ENCODE measurements around the gene CEACAM16.
"Not testable (repeated sequence)": the region's sequence is repeated elsewhere in the genome, so short reads cannot be mapped to it uniquely, and the experiment has no call there.

The CEACAM16 gene

GRCh38 chr19:44662691-44663385 is 36.1 kb upstream of the CEACAM16 start:
- Histone ChIP-seq H3K4me3 (ENCODE audit: low read length in 2 of 2) (no peak overlapping the region), H3K27me3 (ENCODE audit: control insufficient read depth in 2 of 2, insufficient read depth in 2 of 2, low read length in 2 of 2) (no peaks in the 10 kb centered on the region), H3K36me3 (ENCODE audit: control insufficient read depth in 2 of 2, insufficient read depth in 2 of 2, low read length in 2 of 2) (peaks cover 34% of the 10 kb centered on the region in 2 donors), H3K27ac (ENCODE audit: low read depth in 2 of 2, low read length in 2 of 2) (no peak overlapping the region), H3K4me1 (ENCODE audit: control insufficient read depth in 2 of 2, insufficient read depth in 2 of 2, low read length in 2 of 2) (no peaks in the 10 kb centered on the region), H3K9me3 (ENCODE audit: control insufficient read depth in 2 of 2, low read length in 2 of 2) (no peaks in the 10 kb centered on the region), H3K9ac (ENCODE audit: low read depth in 1 of 2, low read length in 2 of 2) (no peak overlapping the region)

GRCh38 chr19:44663996-44664395 is 35.0 kb upstream of the CEACAM16 start:
- peaks cover 29 to 34% of the 10 kb centered on the region in 2 donors for H3K36me3 ChIP-seq (ENCODE audit: control insufficient read depth in 2 of 2, insufficient read depth in 2 of 2, low read length in 2 of 2)
- no peak overlapping the region for H3K27ac ChIP-seq (ENCODE audit: low read depth in 2 of 2, low read length in 2 of 2)
- H3K4me1 ChIP-seq (ENCODE audit: control insufficient read depth in 2 of 2, insufficient read depth in 2 of 2, low read length in 2 of 2), result no peaks in the 10 kb centered on the region

GRCh38 chr19:44664976-44665375 is 34.0 kb upstream of the CEACAM16 start:
- H3K4me3 ChIP-seq (ENCODE audit: low read length in 2 of 2), result no peak overlapping the region
- peaks cover 23 to 30% of the 10 kb centered on the region in 2 donors for H3K36me3 ChIP-seq (ENCODE audit: control insufficient read depth in 2 of 2, insufficient read depth in 2 of 2, low read length in 2 of 2)
- no peaks in the 10 kb centered on the region for H3K9me3 ChIP-seq (ENCODE audit: control insufficient read depth in 2 of 2, low read length in 2 of 2)
- H3K27me3 ChIP-seq (ENCODE audit: control insufficient read depth in 2 of 2, insufficient read depth in 2 of 2, low read length in 2 of 2), result no peaks in the 10 kb centered on the region
- H3K9ac ChIP-seq (ENCODE audit: low read depth in 1 of 2, low read length in 2 of 2), result no peak overlapping the region
- H3K4me1 ChIP-seq (ENCODE audit: control insufficient read depth in 2 of 2, insufficient read depth in 2 of 2, low read length in 2 of 2), result no peaks in the 10 kb centered on the region
- H3K27ac ChIP-seq (ENCODE audit: low read depth in 2 of 2, low read length in 2 of 2), result no peak overlapping the region

More at GRCh38 chr19:44663996-44664395, 35.0 kb upstream of the CEACAM16 start:
- Histone ChIP-seq H3K9ac (ENCODE audit: low read depth in 1 of 2, low read length in 2 of 2) (no peak overlapping the region), H3K9me3 (ENCODE audit: control insufficient read depth in 2 of 2, low read length in 2 of 2) (no peaks in the 10 kb centered on the region), H3K27me3 (ENCODE audit: control insufficient read depth in 2 of 2, insufficient read depth in 2 of 2, low read length in 2 of 2) (no peaks in the 10 kb centered on the region), H3K4me3 (ENCODE audit: low read length in 2 of 2) (no peak overlapping the region)

- no peak overlapping the region for H3K9ac ChIP-seq (ENCODE audit: low read depth in 1 of 2, low read length in 2 of 2)
- no peaks in the 10 kb centered on the region for H3K4me1 ChIP-seq (ENCODE audit: control insufficient read depth in 2 of 2, insufficient read depth in 2 of 2, low read length in 2 of 2)
- H3K27ac ChIP-seq (ENCODE audit: low read depth in 2 of 2, low read length in 2 of 2), result no peak overlapping the region
- no peaks in the 10 kb centered on the region for H3K27me3 ChIP-seq (ENCODE audit: control insufficient read depth in 2 of 2, insufficient read depth in 2 of 2, low read length in 2 of 2)
- no peak overlapping the region for H3K4me3 ChIP-seq (ENCODE audit: low read length in 2 of 2)
- peaks cover 10 to 16% of the 10 kb centered on the region in 2 donors for H3K36me3 ChIP-seq (ENCODE audit: control insufficient read depth in 2 of 2, insufficient read depth in 2 of 2, low read length in 2 of 2)
- no peaks in the 10 kb centered on the region for H3K9me3 ChIP-seq (ENCODE audit: control insufficient read depth in 2 of 2, low read length in 2 of 2)
These were observed 31.9 kb upstream of the CEACAM16 start for GRCh38 chr19:44666852-44667556.

GRCh38 chr19:44668985-44669764 is 29.8 kb upstream of the CEACAM16 start:
- H3K9me3 ChIP-seq (ENCODE audit: control insufficient read depth in 2 of 2, low read length in 2 of 2), result no peaks in the 10 kb centered on the region
- H3K4me1 ChIP-seq (ENCODE audit: control insufficient read depth in 2 of 2, insufficient read depth in 2 of 2, low read length in 2 of 2), result no peaks in the 10 kb centered on the region
- no peak overlapping the region for H3K4me3 ChIP-seq (ENCODE audit: low read length in 2 of 2)
- H3K27ac ChIP-seq (ENCODE audit: low read depth in 2 of 2, low read length in 2 of 2), result no peak overlapping the region
- H3K36me3 ChIP-seq (ENCODE audit: control insufficient read depth in 2 of 2, insufficient read depth in 2 of 2, low read length in 2 of 2), result no peaks in the 10 kb centered on the region
- H3K27me3 ChIP-seq (ENCODE audit: control insufficient read depth in 2 of 2, insufficient read depth in 2 of 2, low read length in 2 of 2), result no peaks in the 10 kb centered on the region
- H3K9ac ChIP-seq (ENCODE audit: low read depth in 1 of 2, low read length in 2 of 2), result no peak overlapping the region

- not testable (repeated sequence) for H3K4me1 ChIP-seq (ENCODE audit: control insufficient read depth in 2 of 2, insufficient read depth in 2 of 2, low read length in 2 of 2); H3K36me3 ChIP-seq (ENCODE audit: control insufficient read depth in 2 of 2, insufficient read depth in 2 of 2, low read length in 2 of 2); H3K9me3 ChIP-seq (ENCODE audit: control insufficient read depth in 2 of 2, low read length in 2 of 2); H3K9ac ChIP-seq (ENCODE audit: low read depth in 1 of 2, low read length in 2 of 2); H3K27ac ChIP-seq (ENCODE audit: low read depth in 2 of 2, low read length in 2 of 2); H3K27me3 ChIP-seq (ENCODE audit: control insufficient read depth in 2 of 2, insufficient read depth in 2 of 2, low read length in 2 of 2); H3K4me3 ChIP-seq (ENCODE audit: low read length in 2 of 2)
These were observed 28.9 kb upstream of the CEACAM16 start for GRCh38 chr19:44670027-44670426.

- Histone ChIP-seq H3K9ac (ENCODE audit: low read depth in 1 of 2, low read length in 2 of 2) (no peak within 1 kb of the TSS), H3K36me3 (ENCODE audit: control insufficient read depth in 2 of 2, insufficient read depth in 2 of 2, low read length in 2 of 2) (no peaks in the 10 kb centered on the region), H3K4me1 (ENCODE audit: control insufficient read depth in 2 of 2, insufficient read depth in 2 of 2, low read length in 2 of 2) (no peaks in the 10 kb centered on the region), H3K9me3 (ENCODE audit: control insufficient read depth in 2 of 2, low read length in 2 of 2) (no peaks in the 10 kb centered on the region), H3K27me3 (ENCODE audit: control insufficient read depth in 2 of 2, insufficient read depth in 2 of 2, low read length in 2 of 2) (no peaks in the 10 kb centered on the region), H3K27ac (ENCODE audit: low read depth in 2 of 2, low read length in 2 of 2) (no peak within 1 kb of the TSS), H3K4me3 (ENCODE audit: low read length in 2 of 2) (no peak within 1 kb of the TSS)
These were observed 27.6 kb upstream of the CEACAM16 start, which contains the start of gene CEACAM19 for GRCh38 chr19:44671400-44671799. CEACAM19 (plus strand) TSS chr19:44671482; CDS start chr19:44671932, 450 bp downstream.

GRCh38 chr19:44672226-44672625 is 26.7 kb upstream of the CEACAM16 start:
- Histone ChIP-seq H3K27me3 (ENCODE audit: control insufficient read depth in 2 of 2, insufficient read depth in 2 of 2, low read length in 2 of 2) (no peaks in the 10 kb centered on the region), H3K4me1 (ENCODE audit: control insufficient read depth in 2 of 2, insufficient read depth in 2 of 2, low read length in 2 of 2) (no peaks in the 10 kb centered on the region), H3K9me3 (ENCODE audit: control insufficient read depth in 2 of 2, low read length in 2 of 2) (no peaks in the 10 kb centered on the region), H3K9ac (ENCODE audit: low read depth in 1 of 2, low read length in 2 of 2) (no peak overlapping the region), H3K27ac (ENCODE audit: low read depth in 2 of 2, low read length in 2 of 2) (no peak overlapping the region), H3K4me3 (ENCODE audit: low read length in 2 of 2) (no peak overlapping the region), H3K36me3 (ENCODE audit: control insufficient read depth in 2 of 2, insufficient read depth in 2 of 2, low read length in 2 of 2) (no peaks in the 10 kb centered on the region)

- Histone ChIP-seq H3K4me3 (ENCODE audit: low read length in 2 of 2) (no peak overlapping the region), H3K9ac (ENCODE audit: low read depth in 1 of 2, low read length in 2 of 2) (no peak overlapping the region), H3K27ac (ENCODE audit: low read depth in 2 of 2, low read length in 2 of 2) (no peak overlapping the region), H3K27me3 (ENCODE audit: control insufficient read depth in 2 of 2, insufficient read depth in 2 of 2, low read length in 2 of 2) (no peaks in the 10 kb centered on the region), H3K9me3 (ENCODE audit: control insufficient read depth in 2 of 2, low read length in 2 of 2) (no peaks in the 10 kb centered on the region), H3K36me3 (ENCODE audit: control insufficient read depth in 2 of 2, insufficient read depth in 2 of 2, low read length in 2 of 2) (no peaks in the 10 kb centered on the region), H3K4me1 (ENCODE audit: control insufficient read depth in 2 of 2, insufficient read depth in 2 of 2, low read length in 2 of 2) (no peaks in the 10 kb centered on the region)
These were observed 25.4 kb upstream of the CEACAM16 start for GRCh38 chr19:44673510-44673909.

GRCh38 chr19:44675521-44675920 is 23.4 kb upstream of the CEACAM16 start:
- Histone ChIP-seq H3K9ac (ENCODE audit: low read depth in 1 of 2, low read length in 2 of 2) (no peak overlapping the region), H3K4me1 (ENCODE audit: control insufficient read depth in 2 of 2, insufficient read depth in 2 of 2, low read length in 2 of 2) (peaks cover 0 to 3% of the 10 kb centered on the region in 2 donors), H3K27me3 (ENCODE audit: control insufficient read depth in 2 of 2, insufficient read depth in 2 of 2, low read length in 2 of 2) (no peaks in the 10 kb centered on the region), H3K27ac (ENCODE audit: low read depth in 2 of 2, low read length in 2 of 2) (no peak overlapping the region), H3K36me3 (ENCODE audit: control insufficient read depth in 2 of 2, insufficient read depth in 2 of 2, low read length in 2 of 2) (no peaks in the 10 kb centered on the region), H3K4me3 (ENCODE audit: low read length in 2 of 2) (no peak overlapping the region), H3K9me3 (ENCODE audit: control insufficient read depth in 2 of 2, low read length in 2 of 2) (no peaks in the 10 kb centered on the region)
